ENCODE measurements around the gene MTOR.
"Not testable (repeated sequence)": the region's sequence is repeated elsewhere in the genome, so short reads cannot be mapped to it uniquely, and the experiment has no call there.

MTOR gene

DNA sequence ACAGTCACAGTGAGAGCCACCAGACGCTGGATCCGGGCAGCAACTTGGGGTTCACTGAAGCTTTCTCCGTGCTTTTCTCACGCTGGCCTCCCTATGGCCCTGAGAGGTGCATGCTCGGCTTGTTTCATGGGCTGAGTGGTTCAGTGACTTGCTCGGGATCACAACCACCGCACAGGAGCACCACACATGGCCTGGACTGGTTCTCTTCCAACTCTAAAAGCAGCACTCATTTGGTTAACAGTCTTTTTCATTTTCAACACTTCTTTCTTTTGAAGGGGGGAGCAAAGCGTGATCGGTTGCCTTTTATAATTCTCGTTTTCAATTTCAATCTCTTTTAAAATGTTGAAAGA is 36.8 kb upstream of the MTOR start:
- TF ChIP-seq, protein P1, sequence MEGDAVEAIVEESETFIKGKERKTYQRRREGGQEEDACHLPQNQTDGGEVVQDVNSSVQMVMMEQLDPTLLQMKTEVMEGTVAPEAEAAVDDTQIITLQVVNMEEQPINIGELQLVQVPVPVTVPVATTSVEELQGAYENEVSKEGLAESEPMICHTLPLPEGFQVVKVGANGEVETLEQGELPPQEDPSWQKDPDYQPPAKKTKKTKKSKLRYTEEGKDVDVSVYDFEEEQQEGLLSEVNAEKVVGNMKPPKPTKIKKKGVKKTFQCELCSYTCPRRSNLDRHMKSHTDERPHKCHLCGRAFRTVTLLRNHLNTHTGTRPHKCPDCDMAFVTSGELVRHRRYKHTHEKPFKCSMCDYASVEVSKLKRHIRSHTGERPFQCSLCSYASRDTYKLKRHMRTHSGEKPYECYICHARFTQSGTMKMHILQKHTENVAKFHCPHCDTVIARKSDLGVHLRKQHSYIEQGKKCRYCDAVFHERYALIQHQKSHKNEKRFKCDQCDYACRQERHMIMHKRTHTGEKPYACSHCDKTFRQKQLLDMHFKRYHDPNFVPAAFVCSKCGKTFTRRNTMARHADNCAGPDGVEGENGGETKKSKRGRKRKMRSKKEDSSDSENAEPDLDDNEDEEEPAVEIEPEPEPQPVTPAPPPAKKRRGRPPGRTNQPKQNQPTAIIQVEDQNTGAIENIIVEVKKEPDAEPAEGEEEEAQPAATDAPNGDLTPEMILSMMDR (IDR thresholded peaks at IDR 0.05; ENCODE audit: borderline replicate concordance, insufficient read depth, low read depth, low read length): no peak
- no peak overlapping the region for H3K4me3 ChIP-seq (ENCODE audit: low read depth, low read length)

DNA sequence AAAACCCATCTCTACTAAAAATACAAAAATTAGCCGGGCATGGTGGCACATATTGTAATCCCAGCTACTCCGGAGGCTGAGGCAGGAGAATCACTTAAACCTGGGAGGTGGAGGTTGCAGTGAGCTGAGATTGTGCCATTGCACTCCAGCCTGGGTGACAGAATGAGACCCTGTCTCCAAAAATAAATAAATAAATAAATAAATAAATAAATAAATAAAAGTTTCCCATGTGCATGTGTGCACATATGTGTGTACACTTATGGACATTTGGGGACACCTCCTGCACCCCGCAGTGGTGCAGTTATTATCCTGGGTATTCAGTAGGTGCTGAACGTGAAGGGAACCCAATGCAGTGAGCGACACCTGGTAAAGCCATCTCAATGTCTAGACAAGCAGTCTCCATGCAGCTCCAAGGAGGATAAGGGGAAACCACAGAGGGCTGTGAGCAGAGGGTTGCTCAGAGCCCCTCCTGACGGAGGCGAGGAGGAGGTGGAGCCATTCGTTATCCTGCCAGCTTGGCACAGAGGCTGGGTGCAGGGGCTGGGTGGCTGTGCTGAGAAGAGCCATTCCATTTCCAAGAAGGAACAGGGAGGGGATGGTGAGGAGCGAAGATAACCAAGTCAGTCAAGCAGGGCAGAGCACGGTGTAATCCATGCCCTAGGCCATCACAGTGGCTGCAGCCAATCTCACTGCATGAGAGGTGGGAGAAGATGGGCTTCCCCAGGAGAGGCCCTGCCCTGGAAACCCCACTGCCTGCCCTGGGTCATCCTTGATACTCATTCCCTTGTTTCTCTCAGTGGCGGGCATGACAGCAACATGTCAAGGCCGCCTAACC is 36.3 kb upstream of the MTOR start:
- H3K4me3 ChIP-seq (ENCODE audit: low read depth, low read length): no peak overlapping the region

DNA sequence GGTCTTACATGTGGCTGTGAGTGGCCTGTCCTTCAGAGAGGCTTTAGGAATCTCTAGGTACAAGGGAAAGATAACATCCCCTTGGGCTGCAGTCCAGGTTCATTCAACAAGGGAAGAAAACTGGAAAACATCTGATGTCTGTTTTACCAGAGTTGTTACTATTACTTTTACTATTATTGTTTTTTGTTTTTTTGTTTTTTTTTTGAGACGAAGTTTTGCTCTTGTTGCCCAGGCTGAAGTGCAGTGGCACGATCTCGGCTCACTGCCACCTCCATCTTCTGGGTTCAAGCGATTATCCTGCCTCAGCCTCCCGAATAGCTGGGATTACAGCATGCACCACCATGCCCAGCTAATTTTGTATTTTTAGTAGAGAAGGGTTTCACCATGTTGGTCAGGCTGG is 35.4 kb upstream of the MTOR start:
- H3K4me3 ChIP-seq (ENCODE audit: low read depth, low read length): not testable (repeated sequence)

More for the DNA sequence above, 36.3 kb upstream of the MTOR start:
- TF ChIP-seq, protein P1 (IDR thresholded peaks at IDR 0.05; ENCODE audit: borderline replicate concordance, insufficient read depth, low read depth, low read length): no peak

DNA sequence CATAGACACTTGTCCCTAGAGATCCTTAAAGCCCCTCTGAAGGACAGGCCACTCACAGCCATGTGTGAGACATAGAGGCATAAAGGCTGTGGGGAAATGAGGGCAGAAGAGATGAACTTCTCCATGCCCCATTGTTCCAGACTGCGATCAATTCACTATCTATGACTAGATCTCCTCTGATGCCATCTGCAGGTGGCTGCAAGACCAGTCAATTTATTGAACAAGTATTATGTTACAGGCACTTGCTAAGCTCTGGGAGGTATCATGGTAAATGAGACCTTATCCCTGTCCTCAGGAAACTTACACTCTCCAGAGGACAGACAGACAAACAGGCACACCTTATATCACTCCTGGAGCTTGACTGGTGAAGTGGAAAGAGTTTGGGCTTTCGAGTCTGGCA is 33.6 kb upstream of the MTOR start:
- TF ChIP-seq, protein P1 (IDR thresholded peaks at IDR 0.05; ENCODE audit: borderline replicate concordance, insufficient read depth, low read depth, low read length): no peak
- H3K4me3 ChIP-seq (ENCODE audit: low read depth, low read length): no peak overlapping the region

DNA sequence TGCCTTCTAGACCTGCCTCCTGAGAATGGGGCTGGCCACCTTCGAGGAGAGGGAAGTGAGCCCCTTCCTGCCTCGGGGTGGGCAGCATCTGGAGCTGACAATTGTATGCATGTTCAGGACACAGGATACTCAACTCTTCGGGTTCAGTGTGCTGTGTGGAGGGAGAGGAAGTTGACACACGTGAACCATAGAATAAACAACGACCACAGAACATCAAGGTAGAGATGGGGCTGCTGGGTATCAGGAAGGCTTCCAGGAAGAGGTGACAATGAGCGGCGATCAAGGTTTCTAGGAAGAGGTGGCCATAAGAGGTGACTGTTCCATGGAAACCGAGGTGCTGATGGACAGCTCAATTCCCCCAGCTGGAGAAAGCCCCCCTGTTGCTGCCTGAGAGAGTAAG is 32.6 kb upstream of the MTOR start:
- TF ChIP-seq, protein P1 (IDR thresholded peaks at IDR 0.05; ENCODE audit: borderline replicate concordance, insufficient read depth, low read depth, low read length): no peak

DNA sequence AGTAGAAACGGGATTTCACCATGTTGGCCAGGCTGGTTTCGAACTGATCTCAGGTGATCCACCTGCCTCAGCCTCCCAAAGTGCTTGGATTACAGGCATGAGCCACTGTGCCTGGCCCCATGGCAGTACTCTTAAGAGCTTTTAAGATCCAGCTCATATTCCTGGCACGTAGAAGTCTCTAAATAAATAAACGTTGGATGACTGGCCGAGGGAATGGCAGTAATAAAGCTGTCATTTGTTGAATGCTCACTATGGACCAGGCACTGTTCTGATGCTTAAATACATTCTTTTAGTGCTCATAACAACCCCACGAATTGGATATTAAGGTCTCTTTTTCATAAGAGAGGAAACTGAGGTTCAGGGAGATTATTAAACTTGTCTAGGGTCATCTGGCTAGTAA is 31.5 kb upstream of the MTOR start:
- H3K4me3 ChIP-seq (ENCODE audit: low read depth, low read length): no peak overlapping the region
- TF ChIP-seq, protein P1 (IDR thresholded peaks at IDR 0.05; ENCODE audit: borderline replicate concordance, insufficient read depth, low read depth, low read length): no peak

More for the DNA sequence above, 32.6 kb upstream of the MTOR start:
- no peak overlapping the region for H3K4me3 ChIP-seq (ENCODE audit: low read depth, low read length)

DNA sequence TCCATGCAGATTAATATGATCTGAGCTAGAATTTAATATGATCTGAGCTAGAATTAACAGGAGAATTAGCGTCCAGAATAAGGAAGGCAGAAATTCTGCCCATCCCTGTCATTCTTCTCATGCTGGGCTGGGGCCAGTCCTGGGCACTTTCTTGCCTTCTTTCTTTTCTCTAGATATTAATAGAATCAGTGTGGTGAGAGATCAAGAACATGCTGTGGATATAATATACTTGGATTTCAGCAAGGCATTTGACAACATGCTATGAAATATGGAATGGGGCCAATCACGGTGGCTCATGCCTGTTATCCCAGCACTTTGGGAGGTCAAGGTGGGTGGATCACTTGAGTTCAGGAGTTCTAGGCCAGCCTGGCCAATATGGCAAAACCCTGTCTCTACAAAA is 28.7 kb upstream of the MTOR start:
- H3K4me3 ChIP-seq (ENCODE audit: low read depth, low read length): no peak overlapping the region
- TF ChIP-seq, protein P1 (IDR thresholded peaks at IDR 0.05; ENCODE audit: borderline replicate concordance, insufficient read depth, low read depth, low read length): no peak
